GM18517 (cell line): Measurements from ENCODE around the gene TKTL1.
"Not testable (repeated sequence)": the region's sequence is repeated elsewhere in the genome, so short reads cannot be mapped to it uniquely, and the experiment has no call there.

Experiments used
- ATAC-seq: cut with Tn5 transposase; IDR thresholded peaks from one replicate; pipeline ENCODE4 v1.9.1; 2021; ENCODE audit warnings: mild to moderate bottlenecking, moderate library complexity; ENCODE audit not compliant: unreplicated experiment

TKTL1 gene, protein sequence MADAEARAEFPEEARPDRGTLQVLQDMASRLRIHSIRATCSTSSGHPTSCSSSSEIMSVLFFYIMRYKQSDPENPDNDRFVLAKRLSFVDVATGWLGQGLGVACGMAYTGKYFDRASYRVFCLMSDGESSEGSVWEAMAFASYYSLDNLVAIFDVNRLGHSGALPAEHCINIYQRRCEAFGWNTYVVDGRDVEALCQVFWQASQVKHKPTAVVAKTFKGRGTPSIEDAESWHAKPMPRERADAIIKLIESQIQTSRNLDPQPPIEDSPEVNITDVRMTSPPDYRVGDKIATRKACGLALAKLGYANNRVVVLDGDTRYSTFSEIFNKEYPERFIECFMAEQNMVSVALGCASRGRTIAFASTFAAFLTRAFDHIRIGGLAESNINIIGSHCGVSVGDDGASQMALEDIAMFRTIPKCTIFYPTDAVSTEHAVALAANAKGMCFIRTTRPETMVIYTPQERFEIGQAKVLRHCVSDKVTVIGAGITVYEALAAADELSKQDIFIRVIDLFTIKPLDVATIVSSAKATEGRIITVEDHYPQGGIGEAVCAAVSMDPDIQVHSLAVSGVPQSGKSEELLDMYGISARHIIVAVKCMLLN

DNA sequence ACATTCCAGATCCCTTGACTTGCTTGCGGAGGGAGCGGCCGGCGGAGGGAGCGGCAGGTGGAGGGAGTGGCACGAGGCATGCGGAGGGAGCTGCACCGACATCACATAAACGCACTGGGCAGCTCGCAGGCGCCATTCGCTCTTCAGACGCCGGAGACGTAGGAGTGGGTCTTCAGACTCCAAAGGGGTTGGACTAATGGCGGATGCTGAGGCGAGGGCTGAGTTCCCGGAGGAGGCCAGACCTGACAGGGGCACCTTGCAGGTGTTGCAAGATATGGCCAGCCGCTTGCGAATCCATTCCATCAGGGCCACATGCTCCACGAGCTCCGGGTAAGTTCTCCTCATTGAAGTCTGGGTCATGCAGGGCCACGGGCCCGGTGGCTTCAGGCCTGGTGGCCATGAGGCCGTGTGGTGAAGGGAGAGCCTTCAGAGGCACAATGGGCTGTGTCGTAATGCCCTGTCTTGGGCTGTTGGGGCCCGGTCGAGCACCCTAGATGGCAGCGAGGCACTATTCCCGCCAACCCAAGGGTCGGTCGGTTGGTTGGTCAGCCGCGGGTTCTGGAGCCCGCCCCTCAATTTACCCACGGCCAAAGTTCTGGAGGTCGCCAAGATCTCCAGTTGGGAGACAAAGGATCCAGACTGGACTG, at the start of gene TKTL1:
Gene TKTL1 (plus strand): TSS at position 132 of the 647 bp plus-strand sequence. CDS start 65 bp downstream, at position 197.
- ATAC-seq = no peak

- peak; percentile 52 for ATAC-seq
Measured at GRCh38 chrX:154247377-154248045, 48.1 kb upstream of the TKTL1 start.

DNA sequence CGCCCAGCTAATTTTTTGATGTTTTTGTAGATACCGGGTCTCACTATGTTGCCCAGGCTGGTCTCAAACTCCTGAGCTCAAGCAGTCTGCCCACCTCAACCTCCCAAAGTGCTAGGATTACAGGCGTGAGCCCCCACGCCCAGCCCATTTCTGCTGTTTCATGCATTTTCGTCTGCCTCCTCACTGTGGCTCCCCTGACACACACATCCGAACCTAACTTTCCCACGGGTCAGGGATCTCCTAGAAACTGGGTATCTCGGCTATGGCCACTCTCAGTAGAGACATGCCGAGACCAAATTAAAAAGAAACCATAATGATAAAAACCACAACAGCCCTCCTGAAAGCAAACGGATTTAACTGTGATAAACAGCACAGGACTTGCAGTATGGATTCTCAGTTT, 47.5 kb upstream of the TKTL1 start:
- ATAC-seq = not testable (repeated sequence)

- ATAC-seq = not testable (repeated sequence)
Measured at GRCh38 chrX:154257282-154257681, 38.3 kb upstream of the TKTL1 start, which contains the start of gene OPN1MW3. Gene OPN1MW3, plus strand, starts transcription at chrX:154257582. Its CDS starts 38 bp downstream, at chrX:154257620.

DNA sequence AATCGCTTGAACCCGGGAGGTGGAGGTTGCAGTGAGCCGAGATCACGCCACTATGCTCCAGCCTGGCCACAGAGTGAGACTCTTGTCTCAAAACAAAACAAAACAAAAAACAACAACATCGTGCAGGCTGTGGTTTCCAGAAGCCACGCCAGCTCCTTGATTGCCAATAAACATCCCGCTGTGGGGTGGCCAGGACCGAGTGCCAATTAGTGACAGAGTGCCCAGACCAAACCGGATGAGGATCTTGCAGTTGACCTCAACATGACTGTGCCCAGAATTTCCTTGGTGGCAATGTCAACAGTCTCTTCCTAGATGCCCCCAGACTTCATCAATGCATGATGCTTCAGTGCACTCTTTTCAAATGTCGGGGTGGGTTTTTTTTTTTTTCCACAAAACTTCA, 36.9 kb upstream of the TKTL1 start:
- ATAC-seq = not testable (repeated sequence)

DNA sequence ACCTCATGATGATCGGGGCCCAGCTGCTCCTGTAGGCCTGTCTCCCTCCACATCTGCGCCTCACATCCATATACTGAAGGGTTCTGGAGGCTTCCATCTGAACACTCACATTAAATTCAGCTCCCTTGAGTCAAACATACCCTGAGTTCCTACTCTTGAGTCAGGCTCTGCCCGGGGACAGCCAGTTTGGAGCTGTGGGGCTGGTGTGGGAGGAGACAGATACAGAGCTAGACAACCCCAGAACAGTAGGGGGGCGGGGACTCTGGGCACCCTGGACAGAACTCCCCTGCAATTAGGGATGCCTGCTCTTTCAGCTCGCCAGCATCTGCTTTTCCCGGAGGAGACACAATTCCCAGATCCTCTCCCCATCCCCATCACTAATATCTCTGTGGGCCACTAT, 32.5 kb upstream of the TKTL1 start:
- not testable (repeated sequence) for ATAC-seq

GRCh38 chrX:154269245-154269644, 26.4 kb upstream of the TKTL1 start:
- not testable (repeated sequence) for ATAC-seq

GRCh38 chrX:154284489-154285338, 10.9 kb upstream of the TKTL1 start:
- ATAC-seq = not testable (repeated sequence)

DNA sequence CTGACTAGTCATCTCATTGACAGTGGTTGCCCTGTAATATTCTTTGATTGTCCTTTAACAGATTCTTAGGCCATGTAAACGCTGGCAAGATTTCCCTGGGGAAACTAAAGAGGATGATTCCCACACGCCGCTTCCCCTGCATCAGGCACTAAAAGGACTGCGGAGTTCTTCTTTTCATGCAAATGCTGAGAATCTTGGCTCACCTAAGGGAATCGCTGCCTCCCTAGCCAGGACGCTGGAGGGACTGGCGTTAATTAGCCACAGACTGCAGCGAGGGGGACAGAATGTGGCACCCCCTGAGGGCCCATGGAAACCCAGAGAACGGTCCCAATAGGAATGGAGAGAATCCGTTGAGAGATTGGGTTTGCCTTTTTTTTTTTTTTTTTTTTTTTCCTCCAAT, 9.2 kb upstream of the TKTL1 start:
- ATAC-seq = not testable (repeated sequence)

- no peak for ATAC-seq
Measured at GRCh38 chrX:154294791-154295574, 612 bp upstream of the TKTL1 start, which contains the start of gene TEX28. Gene TEX28, minus strand, starts transcription at chrX:154295124. Its CDS starts 3,007 bp downstream, at chrX:154292117.

GRCh38 chrX:154296731-154297130, 1.1 kb downstream of the TKTL1 start:
- ATAC-seq = no peak

- peak; percentile 65 for ATAC-seq
Measured at GRCh38 chrX:154298312-154298711, 2.7 kb downstream of the TKTL1 start.

DNA sequence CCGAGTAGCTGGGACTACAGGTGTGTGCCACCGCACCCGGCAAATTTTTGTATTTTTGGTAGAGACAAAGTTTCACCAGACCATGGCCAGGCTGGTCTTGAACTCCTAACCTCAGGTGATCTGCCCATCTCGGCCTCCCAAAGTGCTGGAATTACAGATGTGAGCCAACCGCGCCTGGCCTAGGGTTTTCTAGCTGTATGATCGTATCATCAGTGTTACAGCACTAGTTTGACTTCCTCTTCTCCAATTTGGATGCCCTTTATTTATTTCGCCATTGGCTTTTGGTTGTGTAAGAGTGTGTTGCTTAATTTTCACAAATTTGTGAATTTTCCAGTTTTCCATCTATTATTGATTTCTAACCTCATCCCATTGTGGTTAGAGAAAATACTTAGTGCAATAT, 5.2 kb downstream of the TKTL1 start:
- ATAC-seq = no peak

GRCh38 chrX:154302998-154303397, 7.4 kb downstream of the TKTL1 start:
- ATAC-seq = not testable (repeated sequence)

- no peak for ATAC-seq
Measured at GRCh38 chrX:154303476-154303875, 7.9 kb downstream of the TKTL1 start.

DNA sequence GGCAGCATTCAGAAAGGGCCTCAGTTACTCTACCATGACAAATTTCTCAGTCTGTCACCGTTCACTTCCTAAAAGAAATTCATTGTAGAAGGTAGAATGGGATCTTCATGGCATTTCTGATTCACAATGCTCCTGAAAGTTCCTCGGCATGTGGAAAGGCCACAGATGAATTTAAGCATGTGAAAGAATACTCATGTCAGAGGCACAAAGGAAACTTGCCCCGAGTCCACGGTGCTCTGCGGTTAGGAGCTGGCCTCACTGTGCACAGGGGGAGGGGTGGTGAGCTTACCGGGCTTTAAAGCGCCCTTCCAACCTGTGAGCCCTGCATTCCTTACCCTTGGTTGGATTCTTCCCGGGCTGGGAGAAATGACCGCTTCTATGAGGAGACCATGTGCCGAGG, 9.3 kb downstream of the TKTL1 start:
- ATAC-seq = no peak

GRCh38 chrX:154305541-154306205, 10.1 kb downstream of the TKTL1 start:
- ATAC-seq = no peak

GRCh38 chrX:154307202-154307601, 11.6 kb downstream of the TKTL1 start:
- ATAC-seq = no peak
